Measurements from ENCODE around the gene ANKH.

Gene ANKH

GRCh38 chr5:14790220-14790619 lies 81.4 kb downstream of the ANKH start:
- H3K27me3 ChIP-seq (ENCODE audit: control insufficient read depth, insufficient read depth, low read length): no peaks in the 10 kb centered on the region
- no peak overlapping the region for H3K4me3 ChIP-seq (ENCODE audit: low read length)
- no peaks in the 10 kb centered on the region for H3K4me1 ChIP-seq (ENCODE audit: control insufficient read depth, insufficient read depth, low read length)
- no peak overlapping the region for H3K27ac ChIP-seq (ENCODE audit: low read depth, low read length)
- no peaks in the 10 kb centered on the region for H3K36me3 ChIP-seq (ENCODE audit: control insufficient read depth, insufficient read depth, low read length)
- H3K9ac ChIP-seq (ENCODE audit: low read length): no peak overlapping the region

- H3K27ac ChIP-seq (ENCODE audit: low read depth, low read length): no peak overlapping the region
- H3K4me1 ChIP-seq (ENCODE audit: control insufficient read depth, insufficient read depth, low read length): no peaks in the 10 kb centered on the region
- H3K4me3 ChIP-seq (ENCODE audit: low read length): no peak overlapping the region
- H3K36me3 ChIP-seq (ENCODE audit: control insufficient read depth, insufficient read depth, low read length): no peaks in the 10 kb centered on the region
- no peaks in the 10 kb centered on the region for H3K27me3 ChIP-seq (ENCODE audit: control insufficient read depth, insufficient read depth, low read length)
- H3K9ac ChIP-seq (ENCODE audit: low read length): no peak overlapping the region
These were observed 83.6 kb downstream of the ANKH start for GRCh38 chr5:14787801-14788579.

- no peaks in the 10 kb centered on the region for H3K36me3 ChIP-seq (ENCODE audit: control insufficient read depth, insufficient read depth, low read length)
- no peak overlapping the region for H3K9ac ChIP-seq (ENCODE audit: low read length)
- H3K4me1 ChIP-seq (ENCODE audit: control insufficient read depth, insufficient read depth, low read length): no peaks in the 10 kb centered on the region
- H3K27ac ChIP-seq (ENCODE audit: low read depth, low read length): no peak overlapping the region
- H3K4me3 ChIP-seq (ENCODE audit: low read length): no peak overlapping the region
- no peaks in the 10 kb centered on the region for H3K27me3 ChIP-seq (ENCODE audit: control insufficient read depth, insufficient read depth, low read length)
These were observed 87.9 kb downstream of the ANKH start for GRCh38 chr5:14783691-14784090.

DNA sequence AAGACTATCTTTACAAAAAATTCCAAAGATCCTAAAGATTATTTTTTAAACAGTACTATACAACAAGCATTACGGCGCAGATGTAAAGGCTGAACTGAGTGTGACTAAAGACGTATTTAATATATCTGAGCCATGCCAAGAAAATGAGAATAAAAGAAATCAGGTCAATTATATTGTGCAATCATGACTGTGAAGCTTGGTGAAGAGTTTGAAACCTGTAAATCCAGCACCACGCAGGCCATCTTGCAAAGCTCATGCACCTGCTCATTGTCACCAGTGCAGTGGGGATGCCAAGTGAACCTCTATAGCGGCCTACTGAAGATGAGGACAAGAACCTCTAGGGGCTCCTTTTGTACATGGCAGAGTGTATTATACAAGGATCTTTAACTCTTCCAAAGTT lies 89.0 kb downstream of the ANKH start:
- no peaks in the 10 kb centered on the region for H3K36me3 ChIP-seq (ENCODE audit: control insufficient read depth, insufficient read depth, low read length)
- H3K4me1 ChIP-seq (ENCODE audit: control insufficient read depth, insufficient read depth, low read length): no peaks in the 10 kb centered on the region
- H3K9ac ChIP-seq (ENCODE audit: low read length): no peak overlapping the region
- no peak overlapping the region for H3K27ac ChIP-seq (ENCODE audit: low read depth, low read length)
- no peaks in the 10 kb centered on the region for H3K27me3 ChIP-seq (ENCODE audit: control insufficient read depth, insufficient read depth, low read length)
- H3K4me3 ChIP-seq (ENCODE audit: low read length): no peak overlapping the region

DNA sequence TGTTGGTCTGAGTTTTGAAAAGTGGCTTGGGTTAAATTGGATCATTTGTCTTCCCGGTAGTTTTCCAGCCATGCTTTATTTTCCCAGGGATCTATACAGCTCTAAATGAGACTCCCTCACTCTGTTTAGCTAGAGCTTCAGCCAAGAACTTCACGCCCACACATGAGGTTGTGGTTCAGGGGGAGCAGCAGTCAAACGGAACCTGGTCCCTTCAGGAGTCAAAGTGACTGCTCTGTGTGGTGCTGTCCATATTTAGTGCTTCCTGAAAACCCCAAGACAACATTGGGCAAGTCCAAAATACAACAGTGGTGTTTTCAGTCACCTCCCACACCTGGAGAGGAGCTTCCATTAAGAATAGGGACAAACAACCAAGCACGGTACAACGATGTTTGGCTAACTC lies 90.5 kb downstream of the ANKH start:
- H3K27ac ChIP-seq (ENCODE audit: low read depth, low read length): no peak overlapping the region
- H3K9ac ChIP-seq (ENCODE audit: low read length): no peak overlapping the region
- no peak overlapping the region for H3K4me3 ChIP-seq (ENCODE audit: low read length)
- no peaks in the 10 kb centered on the region for H3K4me1 ChIP-seq (ENCODE audit: control insufficient read depth, insufficient read depth, low read length)
- no peaks in the 10 kb centered on the region for H3K36me3 ChIP-seq (ENCODE audit: control insufficient read depth, insufficient read depth, low read length)
- no peaks in the 10 kb centered on the region for H3K27me3 ChIP-seq (ENCODE audit: control insufficient read depth, insufficient read depth, low read length)

GRCh38 chr5:14779975-14780374 lies 91.6 kb downstream of the ANKH start:
- H3K27me3 ChIP-seq (ENCODE audit: control insufficient read depth, insufficient read depth, low read length): no peaks in the 10 kb centered on the region
- H3K9ac ChIP-seq (ENCODE audit: low read length): no peak overlapping the region
- no peak overlapping the region for H3K27ac ChIP-seq (ENCODE audit: low read depth, low read length)
- no peak overlapping the region for H3K4me3 ChIP-seq (ENCODE audit: low read length)
- H3K4me1 ChIP-seq (ENCODE audit: control insufficient read depth, insufficient read depth, low read length): no peaks in the 10 kb centered on the region
- H3K36me3 ChIP-seq (ENCODE audit: control insufficient read depth, insufficient read depth, low read length): no peaks in the 10 kb centered on the region

GRCh38 chr5:14778792-14779070 lies 92.8 kb downstream of the ANKH start:
- Histone ChIP-seq H3K9ac (ENCODE audit: low read length) (no peak overlapping the region), H3K27me3 (ENCODE audit: control insufficient read depth, insufficient read depth, low read length) (no peaks in the 10 kb centered on the region), H3K4me1 (ENCODE audit: control insufficient read depth, insufficient read depth, low read length) (no peaks in the 10 kb centered on the region), H3K27ac (ENCODE audit: low read depth, low read length) (no peak overlapping the region), H3K36me3 (ENCODE audit: control insufficient read depth, insufficient read depth, low read length) (no peaks in the 10 kb centered on the region), H3K4me3 (ENCODE audit: low read length) (no peak overlapping the region)

DNA sequence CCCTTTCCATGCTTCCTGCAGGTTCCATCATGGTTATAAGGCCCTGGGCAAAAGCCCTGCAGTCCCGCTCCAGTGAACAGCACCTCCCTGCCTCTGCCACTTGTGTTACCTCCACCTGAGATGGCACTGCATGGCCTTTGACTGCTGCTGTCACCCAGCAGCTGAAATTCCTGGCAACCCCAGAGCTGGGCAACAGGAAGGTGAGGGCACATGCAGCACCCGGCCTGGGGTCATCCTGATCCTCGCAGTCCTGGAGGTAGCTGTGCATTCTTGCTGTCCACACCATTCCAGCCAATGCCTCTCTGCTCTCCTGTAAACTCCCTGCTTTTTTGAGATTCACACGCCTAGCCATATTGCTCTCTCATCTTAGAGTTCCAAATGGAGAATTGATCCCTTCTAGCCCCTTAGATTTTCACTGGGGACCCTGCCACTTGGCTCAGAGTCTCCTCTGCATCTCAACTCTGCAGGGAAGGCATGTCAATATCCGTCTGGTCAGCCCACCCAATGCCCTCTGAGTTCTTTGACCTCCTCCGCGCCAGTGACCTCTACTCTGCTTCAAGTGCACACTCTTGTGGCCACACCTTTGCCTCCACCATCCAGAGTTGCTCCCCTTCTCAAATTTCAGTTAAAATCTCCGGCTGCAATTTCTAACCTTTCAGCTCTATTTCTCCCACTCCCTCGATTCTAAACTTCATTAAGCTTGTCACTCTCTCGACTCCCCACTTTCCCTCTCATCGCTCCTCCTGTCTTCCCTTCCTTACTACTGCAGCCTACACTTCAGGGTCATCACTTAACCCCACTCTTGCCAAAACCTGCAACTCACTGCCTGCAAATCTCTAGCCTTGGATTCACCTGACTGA lies 93.4 kb downstream of the ANKH start:
- H3K4me1 ChIP-seq (ENCODE audit: control insufficient read depth, insufficient read depth, low read length): no peaks in the 10 kb centered on the region

GRCh38 chr5:14777187-14777586 lies 94.4 kb downstream of the ANKH start:
- Histone ChIP-seq H3K27me3 (ENCODE audit: control insufficient read depth, insufficient read depth, low read length) (no peaks in the 10 kb centered on the region), H3K4me1 (ENCODE audit: control insufficient read depth, insufficient read depth, low read length) (no peaks in the 10 kb centered on the region), H3K4me3 (ENCODE audit: low read length) (no peak overlapping the region), H3K36me3 (ENCODE audit: control insufficient read depth, insufficient read depth, low read length) (no peaks in the 10 kb centered on the region), H3K9ac (ENCODE audit: low read length) (no peak overlapping the region), H3K27ac (ENCODE audit: low read depth, low read length) (no peak overlapping the region)

More for the DNA sequence above, 93.4 kb downstream of the ANKH start:
- Histone ChIP-seq H3K36me3 (ENCODE audit: control insufficient read depth, insufficient read depth, low read length) (no peaks in the 10 kb centered on the region), H3K27me3 (ENCODE audit: control insufficient read depth, insufficient read depth, low read length) (no peaks in the 10 kb centered on the region), H3K27ac (ENCODE audit: low read depth, low read length) (no peak overlapping the region), H3K9ac (ENCODE audit: low read length) (no peak overlapping the region), H3K4me3 (ENCODE audit: low read length) (no peak overlapping the region)

DNA sequence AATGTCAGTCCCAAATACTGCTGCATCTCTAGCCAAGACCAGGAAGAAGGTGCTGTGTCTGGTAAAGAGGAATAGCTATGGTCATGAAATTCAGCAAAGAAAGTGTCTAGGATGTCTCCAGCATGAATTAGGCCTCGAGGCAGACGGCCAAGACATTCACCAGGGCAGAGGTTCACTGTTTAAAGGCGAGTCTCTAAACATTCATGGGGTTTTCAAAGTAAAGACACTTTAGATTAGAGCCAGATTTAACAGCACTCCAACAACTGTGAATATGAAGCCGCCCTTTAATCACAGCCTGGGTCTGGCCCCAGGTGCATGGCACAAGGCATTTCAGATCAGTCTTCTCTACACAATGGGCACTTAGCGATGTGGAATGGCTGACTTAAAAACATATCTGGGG lies 95.0 kb downstream of the ANKH start:
- Histone ChIP-seq H3K9ac (ENCODE audit: low read length) (no peak overlapping the region), H3K27me3 (ENCODE audit: control insufficient read depth, insufficient read depth, low read length) (no peaks in the 10 kb centered on the region), H3K27ac (ENCODE audit: low read depth, low read length) (no peak overlapping the region), H3K36me3 (ENCODE audit: control insufficient read depth, insufficient read depth, low read length) (no peaks in the 10 kb centered on the region), H3K4me1 (ENCODE audit: control insufficient read depth, insufficient read depth, low read length) (no peaks in the 10 kb centered on the region), H3K4me3 (ENCODE audit: low read length) (no peak overlapping the region)

- H3K27me3 ChIP-seq (ENCODE audit: control insufficient read depth, insufficient read depth, low read length): no peaks in the 10 kb centered on the region
- H3K27ac ChIP-seq (ENCODE audit: low read depth, low read length): no peak overlapping the region
- no peak overlapping the region for H3K9ac ChIP-seq (ENCODE audit: low read length)
- no peaks in the 10 kb centered on the region for H3K4me1 ChIP-seq (ENCODE audit: control insufficient read depth, insufficient read depth, low read length)
- H3K36me3 ChIP-seq (ENCODE audit: control insufficient read depth, insufficient read depth, low read length): no peaks in the 10 kb centered on the region
- H3K4me3 ChIP-seq (ENCODE audit: low read length): no peak overlapping the region
These were observed 95.7 kb downstream of the ANKH start for GRCh38 chr5:14775857-14776256.

- no peak overlapping the region for H3K4me3 ChIP-seq (ENCODE audit: low read length)
- H3K4me1 ChIP-seq (ENCODE audit: control insufficient read depth, insufficient read depth, low read length): no peaks in the 10 kb centered on the region
- no peaks in the 10 kb centered on the region for H3K27me3 ChIP-seq (ENCODE audit: control insufficient read depth, insufficient read depth, low read length)
- H3K27ac ChIP-seq (ENCODE audit: low read depth, low read length): no peak overlapping the region
- no peak overlapping the region for H3K9ac ChIP-seq (ENCODE audit: low read length)
- H3K36me3 ChIP-seq (ENCODE audit: control insufficient read depth, insufficient read depth, low read length): no peaks in the 10 kb centered on the region
These were observed 98.0 kb downstream of the ANKH start for GRCh38 chr5:14773588-14773987.

- H3K4me1 ChIP-seq (ENCODE audit: control insufficient read depth, insufficient read depth, low read length): no peaks in the 10 kb centered on the region
- no peak overlapping the region for H3K4me3 ChIP-seq (ENCODE audit: low read length)
These were observed 99.6 kb downstream of the ANKH start for GRCh38 chr5:14771972-14772371.

More at GRCh38 chr5:14771972-14772371, 99.6 kb downstream of the ANKH start:
- Histone ChIP-seq H3K27ac (ENCODE audit: low read depth, low read length) (no peak overlapping the region), H3K36me3 (ENCODE audit: control insufficient read depth, insufficient read depth, low read length) (no peaks in the 10 kb centered on the region), H3K27me3 (ENCODE audit: control insufficient read depth, insufficient read depth, low read length) (no peaks in the 10 kb centered on the region), H3K9ac (ENCODE audit: low read length) (no peak overlapping the region)
